DMS153 (cell line): Measurements from ENCODE around the gene SMIM38.
A peak's percentile ranks its signal among the peaks of the same experiment; 100 is the strongest.

Source experiments
- DNase-seq: peaks from one replicate; lab custom pipeline; 2025; lab: John Stamatoyannopoulos, UW

Gene SMIM38

GRCh38 chr11:69159150-69159852, 3.6 kb downstream of the SMIM38 start:
- DNase-seq, result no peak

- DNase-seq, result no peak
These were observed 4.8 kb downstream of the SMIM38 start for GRCh38 chr11:69160296-69161116.

GRCh38 chr11:69161117-69161407, 5.3 kb downstream of the SMIM38 start:
- DNase-seq, result no peak

GRCh38 chr11:69162505-69162904, 6.8 kb downstream of the SMIM38 start:
- DNase-seq, result no peak

GRCh38 chr11:69163842-69164241, 8.1 kb downstream of the SMIM38 start:
- no peak for DNase-seq

GRCh38 chr11:69164824-69165223, 9.1 kb downstream of the SMIM38 start:
- no peak for DNase-seq

GRCh38 chr11:69165775-69166174, 10.0 kb downstream of the SMIM38 start:
- no peak for DNase-seq

GRCh38 chr11:69166218-69167115, 10.7 kb downstream of the SMIM38 start:
- peak; percentile 8 for DNase-seq

GRCh38 chr11:69167130-69167915, 11.6 kb downstream of the SMIM38 start:
- DNase-seq, result no peak

GRCh38 chr11:69167916-69168691, 12.4 kb downstream of the SMIM38 start:
- DNase-seq, result no peak

- DNase-seq, result no peak
These were observed 13.7 kb downstream of the SMIM38 start for GRCh38 chr11:69169479-69169878.

GRCh38 chr11:69170704-69171103, 15.0 kb downstream of the SMIM38 start:
- no peak for DNase-seq

GRCh38 chr11:69171476-69172240, 15.9 kb downstream of the SMIM38 start:
- no peak for DNase-seq

GRCh38 chr11:69172674-69173073, 16.9 kb downstream of the SMIM38 start:
- no peak for DNase-seq

GRCh38 chr11:69173331-69173730, 17.6 kb downstream of the SMIM38 start:
- DNase-seq, result no peak

- no peak for DNase-seq
These were observed 18.3 kb downstream of the SMIM38 start for GRCh38 chr11:69173925-69174581.

GRCh38 chr11:69174841-69175240, 19.1 kb downstream of the SMIM38 start:
- no peak for DNase-seq

- peak; percentile 80 for DNase-seq
These were observed 23.2 kb downstream of the SMIM38 start for GRCh38 chr11:69178819-69179482.

GRCh38 chr11:69180226-69180625, 24.5 kb downstream of the SMIM38 start:
- no peak for DNase-seq
